Stimulated activated CD8-positive, alpha-beta memory T cell treated with anti-CD3 and anti-CD28 coated beads, Interleukin-15, amount 100 ng/mL, for 24 hours (primary cell): Measurements from ENCODE around the gene MSL3B.

Experiments
- DNase-seq: peaks from one replicate; pipeline ENCODE4 v3.0.0-alpha.2; 2020; ENCODE audit warnings: low read depth

MSL3B gene

DNA sequence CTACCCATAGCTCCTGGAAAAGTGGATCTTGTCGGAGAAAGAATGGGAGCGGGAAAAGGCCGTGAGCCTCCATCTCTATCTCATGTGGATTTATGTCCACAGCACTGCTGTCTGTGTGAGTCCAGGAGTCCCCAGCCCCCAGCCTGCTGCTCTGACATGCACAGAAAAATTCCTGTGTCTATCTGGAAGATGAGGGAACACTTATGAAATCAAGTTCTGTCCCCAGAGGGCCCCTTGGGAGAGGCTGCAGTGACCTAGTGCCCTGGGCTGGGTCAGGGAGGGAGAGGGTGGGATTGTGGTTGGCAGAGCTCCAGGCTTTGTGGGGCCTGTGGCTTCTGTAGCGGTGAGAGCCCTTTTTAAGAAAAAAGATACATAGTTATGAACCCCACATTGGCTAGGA, 51.4 kb downstream of the MSL3B start:
- no peak for DNase-seq

GRCh38 chr2:233816334-233816733, 51.9 kb downstream of the MSL3B start:
- no peak for DNase-seq

DNA sequence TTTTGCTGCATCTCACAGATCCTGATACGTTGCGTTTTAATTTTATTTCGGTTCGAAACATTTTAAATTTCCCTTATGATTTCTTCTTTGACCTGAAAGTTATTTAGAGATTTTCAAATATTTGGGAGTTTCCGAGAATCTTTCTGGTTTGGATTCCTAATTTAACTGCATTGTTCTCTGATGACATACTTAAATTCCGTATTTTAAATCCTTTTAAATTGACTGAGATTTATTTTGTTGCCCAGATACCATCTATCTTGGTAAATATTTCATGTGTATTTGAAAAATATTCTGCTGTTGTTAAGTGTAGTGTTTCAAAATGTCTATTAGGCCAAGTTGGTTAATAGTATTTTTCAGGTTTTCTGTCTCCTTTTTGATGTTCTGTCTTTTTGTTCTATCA, 52.3 kb downstream of the MSL3B start:
- no peak for DNase-seq
